Mononuclear cell (primary cell): ENCODE data around the gene ZC3H12D. TPM values are rescaled to one million over a fixed set of nuclear protein-coding genes. Genes with fewer than 3 reads are reported as not detected.
"Not testable (repeated sequence)": the region's sequence is repeated elsewhere in the genome, so short reads cannot be mapped to it uniquely, and the experiment has no call there.

ENCODE experiments used
- H3K27me3 ChIP-seq: 2 replicates; pipeline ENCODE4 v1.6.0; 2011; ENCODE audit warnings: low read length, control low read depth; ENCODE audit not compliant: insufficient read depth
- H3K4me1 ChIP-seq: 2 replicates; pipeline ENCODE4 v1.5.1; 2011; ENCODE audit warnings: mild to moderate bottlenecking, low read length, control low read depth; ENCODE audit not compliant: insufficient read depth
- H3K4me3 ChIP-seq: 2 replicates; pipeline ENCODE4 v1.5.1; 2011; ENCODE audit warnings: mild to moderate bottlenecking, low read length, moderate library complexity
- H3K9me3 ChIP-seq: 2 replicates; pipeline ENCODE4 v1.5.1; 2011; ENCODE audit warnings: low read depth, mild to moderate bottlenecking, control low read depth, low read length
- total RNA-seq: library from RNA; depleted of rRNA; stranded (reverse); fragments of >200 nt; gene quantifications from one replicate; pipeline ENCODE4 v1.2.3, GENCODE V29; 2012

ZC3H12D gene
- total RNA-seq = 50.7 TPM

- Histone ChIP-seq H3K27me3 (no peaks in the 10 kb centered on the region), H3K9me3 (no peaks in the 10 kb centered on the region), H3K4me1 (peaks cover 66% of the 10 kb centered on the region), H3K4me3 (peak within 1 kb of the TSS; percentile 48)
Observed at GRCh38 chr6:149484733-149485700, at the start of gene ZC3H12D. Gene ZC3H12D (minus strand): TSS chr6:149485014. CDS start chr6:149474543, 10,471 bp downstream.

- Histone ChIP-seq H3K4me3 (no peak overlapping the region), H3K27me3 (no peaks in the 10 kb centered on the region), H3K9me3 (no peaks in the 10 kb centered on the region), H3K4me1 (no peaks in the 10 kb centered on the region)
Observed at GRCh38 chr6:149529650-149530049, 44.8 kb upstream of the ZC3H12D start.

GRCh38 chr6:149515494-149515893 is 30.7 kb upstream of the ZC3H12D start:
- H3K4me3 ChIP-seq = no peak overlapping the region
- no peaks in the 10 kb centered on the region for H3K27me3 ChIP-seq

GRCh38 chr6:149513915-149514314 is 29.1 kb upstream of the ZC3H12D start:
- H3K9me3 ChIP-seq = no peaks in the 10 kb centered on the region
- no peaks in the 10 kb centered on the region for H3K27me3 ChIP-seq
- H3K4me1 ChIP-seq = no peaks in the 10 kb centered on the region
- H3K4me3 ChIP-seq = no peak overlapping the region

More at GRCh38 chr6:149515494-149515893, 30.7 kb upstream of the ZC3H12D start:
- Histone ChIP-seq H3K9me3 (no peaks in the 10 kb centered on the region), H3K4me1 (no peaks in the 10 kb centered on the region)

GRCh38 chr6:149510793-149511512 is 26.1 kb upstream of the ZC3H12D start:
- no peaks in the 10 kb centered on the region for H3K27me3 ChIP-seq
- H3K4me1 ChIP-seq = no peaks in the 10 kb centered on the region
- no peak overlapping the region for H3K4me3 ChIP-seq
- H3K9me3 ChIP-seq = no peaks in the 10 kb centered on the region

- no peak overlapping the region for H3K4me3 ChIP-seq
Observed at GRCh38 chr6:149508485-149508884, 23.7 kb upstream of the ZC3H12D start.

GRCh38 chr6:149503872-149504271 is 19.1 kb upstream of the ZC3H12D start:
- H3K9me3 ChIP-seq = no peaks in the 10 kb centered on the region
- no peaks in the 10 kb centered on the region for H3K27me3 ChIP-seq
- H3K4me1 ChIP-seq = no peaks in the 10 kb centered on the region
- H3K4me3 ChIP-seq = no peak overlapping the region

More at GRCh38 chr6:149508485-149508884, 23.7 kb upstream of the ZC3H12D start:
- no peaks in the 10 kb centered on the region for H3K27me3 ChIP-seq
- no peaks in the 10 kb centered on the region for H3K4me1 ChIP-seq
- no peaks in the 10 kb centered on the region for H3K9me3 ChIP-seq

- Histone ChIP-seq H3K9me3 (no peaks in the 10 kb centered on the region), H3K4me3 (no peak overlapping the region), H3K27me3 (no peaks in the 10 kb centered on the region), H3K4me1 (no peaks in the 10 kb centered on the region)
Observed at GRCh38 chr6:149503276-149503675, 18.5 kb upstream of the ZC3H12D start.

- Histone ChIP-seq H3K4me1 (peaks cover 6% of the 10 kb centered on the region), H3K9me3 (no peaks in the 10 kb centered on the region), H3K27me3 (no peaks in the 10 kb centered on the region), H3K4me3 (no peak overlapping the region)
Observed at GRCh38 chr6:149501768-149502167, 17.0 kb upstream of the ZC3H12D start.

GRCh38 chr6:149501201-149501600 is 16.4 kb upstream of the ZC3H12D start:
- Histone ChIP-seq H3K4me3 (no peak overlapping the region), H3K9me3 (no peaks in the 10 kb centered on the region), H3K4me1 (peaks cover 11% of the 10 kb centered on the region), H3K27me3 (no peaks in the 10 kb centered on the region)

- Histone ChIP-seq H3K27me3 (no peaks in the 10 kb centered on the region), H3K9me3 (no peaks in the 10 kb centered on the region), H3K4me3 (no peak overlapping the region), H3K4me1 (peaks cover 19% of the 10 kb centered on the region)
Observed at GRCh38 chr6:149500096-149500495, 15.3 kb upstream of the ZC3H12D start.

GRCh38 chr6:149499066-149499465 is 14.3 kb upstream of the ZC3H12D start:
- peaks cover 26% of the 10 kb centered on the region for H3K4me1 ChIP-seq
- no peaks in the 10 kb centered on the region for H3K9me3 ChIP-seq
- H3K27me3 ChIP-seq = no peaks in the 10 kb centered on the region
- no peak overlapping the region for H3K4me3 ChIP-seq

GRCh38 chr6:149497365-149497764 is 12.6 kb upstream of the ZC3H12D start:
- Histone ChIP-seq H3K9me3 (no peaks in the 10 kb centered on the region), H3K4me1 (peaks cover 34% of the 10 kb centered on the region), H3K4me3 (no peak overlapping the region), H3K27me3 (no peaks in the 10 kb centered on the region)

- not testable (repeated sequence) for H3K4me3 ChIP-seq, H3K9me3 ChIP-seq, H3K27me3 ChIP-seq
- peaks cover 34% of the 10 kb centered on the region for H3K4me1 ChIP-seq
Observed at GRCh38 chr6:149496597-149496996, 11.8 kb upstream of the ZC3H12D start.

- not testable (repeated sequence) for H3K4me3 ChIP-seq, H3K27me3 ChIP-seq, H3K9me3 ChIP-seq
- peaks cover 34% of the 10 kb centered on the region for H3K4me1 ChIP-seq
Observed at GRCh38 chr6:149495349-149496016, 10.7 kb upstream of the ZC3H12D start.
